NCI-H2196 (cell line): ENCODE data around the gene TP53TG5.

Source experiments
- DNase-seq: peaks from one replicate; lab custom pipeline; 2025; ENCODE audit not compliant: unreplicated experiment; lab: John Stamatoyannopoulos, UW

The TP53TG5 gene

DNA sequence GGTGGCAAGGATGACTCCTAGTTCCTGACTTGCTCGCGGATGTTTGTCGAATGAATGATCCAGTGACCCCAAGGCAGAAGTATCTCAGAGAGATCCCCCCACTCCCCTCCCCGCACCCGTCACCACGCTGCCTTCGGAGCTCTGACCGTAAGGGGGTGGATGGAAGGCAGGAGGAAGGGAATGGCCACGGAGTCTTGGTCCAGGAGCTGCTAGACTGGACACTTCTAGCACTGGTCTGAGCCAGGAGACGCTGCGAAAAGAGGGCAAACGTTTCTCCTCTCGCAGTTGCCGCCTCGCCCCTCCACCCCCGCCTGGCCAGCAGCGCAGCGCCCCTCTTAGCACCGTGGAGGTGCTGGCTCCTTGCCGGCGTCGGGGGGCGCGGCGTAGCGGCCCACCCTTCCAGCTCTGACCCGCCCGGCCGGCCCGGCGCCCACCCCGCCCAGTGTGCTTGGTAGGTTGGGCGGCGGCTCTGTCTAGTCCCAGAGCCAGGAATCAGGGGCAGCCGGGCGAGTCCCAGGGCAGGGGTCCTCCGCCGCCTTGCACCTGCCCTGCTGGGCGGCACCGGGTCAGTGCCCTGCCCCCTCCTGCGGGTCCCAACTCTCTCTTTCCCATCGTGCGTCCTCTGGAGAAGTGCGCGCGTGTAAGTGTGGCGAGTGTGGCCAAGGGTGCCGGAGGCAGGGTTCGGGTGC lies 27.6 kb upstream of the TP53TG5 start:
- DNase-seq = no peak

DNA sequence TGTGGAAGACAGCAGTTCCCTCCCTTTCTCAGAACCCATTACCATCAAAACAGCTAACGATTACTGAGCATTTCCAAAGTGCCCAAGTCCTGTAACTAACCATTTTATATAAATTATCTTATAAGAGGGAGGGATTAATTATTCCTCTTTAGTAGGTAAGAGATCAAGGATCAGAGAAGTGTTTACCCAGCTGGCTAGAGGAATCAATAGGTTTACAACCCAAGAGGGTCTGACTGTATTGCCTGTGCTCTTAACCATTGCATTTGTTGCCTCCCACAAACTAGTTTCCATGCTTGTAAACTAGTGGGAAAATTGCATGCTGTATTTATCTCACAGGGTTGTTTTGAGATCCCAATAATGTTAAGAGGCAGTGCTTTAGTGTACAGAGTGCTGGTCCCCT lies 26.3 kb upstream of the TP53TG5 start:
- DNase-seq = no peak

GRCh38 chr20:45402946-45403345 lies 24.8 kb upstream of the TP53TG5 start:
- DNase-seq = no peak

GRCh38 chr20:45400346-45401031 lies 22.4 kb upstream of the TP53TG5 start:
- DNase-seq = no peak

DNA sequence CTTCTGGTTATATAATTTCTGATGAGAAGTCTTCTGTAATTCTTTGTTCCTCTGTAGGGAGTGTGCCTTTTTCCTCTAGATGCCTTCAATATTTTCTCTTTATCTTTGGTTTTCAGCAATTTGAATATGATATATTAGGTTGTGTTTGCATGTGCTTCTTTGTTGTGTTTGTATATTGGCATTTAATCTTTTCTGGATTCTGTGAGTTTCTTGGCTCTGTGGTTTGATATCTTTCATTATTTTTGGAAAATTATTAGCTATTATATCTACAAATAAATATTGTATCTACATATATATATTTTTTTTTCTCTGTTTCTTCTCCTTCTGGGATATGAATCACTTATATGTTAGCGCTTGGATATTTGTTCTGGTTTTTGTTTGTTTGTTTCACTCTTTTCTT lies 20.9 kb upstream of the TP53TG5 start:
- DNase-seq = no peak

DNA sequence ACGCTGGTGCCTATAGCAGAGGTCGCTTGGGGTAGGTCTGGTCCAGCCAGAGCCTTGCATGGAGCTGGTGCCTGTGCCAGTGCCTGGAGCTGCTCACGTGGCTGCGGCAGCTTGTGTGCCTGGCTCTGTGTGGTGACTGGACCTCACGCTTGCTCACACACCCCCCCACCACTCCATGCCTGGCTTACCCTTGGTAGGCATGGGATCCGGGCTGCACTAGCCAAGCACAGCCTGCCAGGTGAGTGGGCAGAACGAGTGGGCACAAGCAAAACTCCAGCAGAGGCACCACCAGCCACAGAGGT lies 16.9 kb upstream of the TP53TG5 start:
- DNase-seq = no peak

DNA sequence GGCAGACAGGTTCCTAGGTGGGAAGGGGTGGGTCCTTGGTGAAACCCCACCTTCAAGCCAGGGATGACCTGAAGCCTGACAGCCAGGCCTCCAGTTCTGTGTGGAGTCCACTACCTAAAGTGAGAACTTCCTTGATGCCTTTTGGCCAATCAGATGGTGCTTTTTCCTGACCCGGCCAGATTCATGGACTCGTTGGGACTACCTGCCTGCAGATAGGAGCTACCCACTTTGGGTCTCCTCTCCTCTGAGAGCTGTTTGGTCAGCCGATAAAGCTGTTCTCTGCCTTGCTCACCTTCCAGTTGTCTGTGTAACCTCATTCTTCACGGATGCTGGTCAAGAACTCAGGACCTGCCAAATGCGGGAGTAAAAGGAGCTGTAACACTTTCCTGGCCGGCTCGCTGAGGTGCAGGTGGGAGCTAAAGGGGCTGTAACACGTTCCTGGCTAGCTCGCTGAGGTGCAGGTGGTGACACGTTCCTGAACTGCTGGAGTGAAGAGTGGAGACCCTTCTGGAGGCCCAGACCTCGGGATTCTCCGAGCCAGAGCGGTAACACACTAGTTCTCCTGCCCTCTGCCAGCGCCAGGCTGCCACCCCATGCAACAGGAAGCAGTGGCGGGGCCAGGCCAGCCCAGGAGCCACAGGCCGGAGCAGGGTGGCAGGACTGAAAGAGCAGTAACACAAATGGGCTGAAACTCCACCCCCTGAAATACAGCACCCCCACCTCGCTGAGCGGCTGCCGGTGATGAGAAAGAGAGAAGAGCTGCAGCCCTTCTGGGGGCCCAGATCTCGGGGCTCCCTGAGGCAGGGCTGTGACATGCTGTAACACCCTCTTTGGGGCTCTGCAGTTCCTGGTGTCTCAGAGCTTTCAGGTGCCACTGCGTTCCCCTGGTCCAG lies 16.3 kb upstream of the TP53TG5 start:
- no peak for DNase-seq

DNA sequence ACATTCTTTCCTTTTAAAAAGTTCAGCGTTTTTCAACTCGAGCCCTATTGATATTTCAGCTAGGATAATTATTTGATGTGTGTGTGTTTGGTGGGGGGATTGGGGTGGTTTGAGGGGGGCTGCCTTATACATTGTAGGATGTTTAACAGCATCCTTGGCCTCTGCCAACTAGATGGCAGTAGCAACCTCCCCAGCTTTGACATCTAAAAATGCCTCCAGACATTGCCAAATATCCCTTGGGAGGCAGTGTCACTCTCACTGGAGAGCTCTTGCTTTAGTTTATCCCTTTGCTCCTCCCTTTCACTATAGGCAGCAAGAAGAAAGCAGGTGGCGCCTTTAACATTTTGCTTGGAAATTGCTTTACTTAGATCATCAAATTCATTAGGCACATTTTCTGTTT lies 14.6 kb upstream of the TP53TG5 start:
- DNase-seq = no peak

- DNase-seq = no peak
Measured at GRCh38 chr20:45391559-45391958, 13.4 kb upstream of the TP53TG5 start.

- DNase-seq = no peak
Measured at GRCh38 chr20:45390931-45391330, 12.8 kb upstream of the TP53TG5 start.

DNA sequence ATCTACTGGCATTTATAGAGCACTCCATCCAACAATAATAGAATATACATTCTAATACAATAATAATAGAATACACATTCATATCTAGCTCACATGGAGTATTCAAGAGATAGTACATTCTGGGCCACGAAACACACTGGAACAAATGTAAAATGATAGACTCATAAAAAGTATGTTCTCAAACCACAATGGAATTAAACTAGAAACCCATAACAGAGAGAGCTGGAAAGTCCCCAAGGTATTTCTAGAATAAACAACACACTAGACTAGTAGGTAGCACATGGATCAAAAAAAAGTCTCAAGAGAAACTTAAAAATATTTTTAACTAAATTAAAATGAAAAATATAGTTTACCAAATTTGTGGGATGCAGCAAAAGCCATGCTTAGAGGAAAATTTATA lies 9.1 kb upstream of the TP53TG5 start:
- DNase-seq = no peak

GRCh38 chr20:45377269-45377668 lies 856 bp downstream of the TP53TG5 start:
- peak; percentile 61 for DNase-seq

DNA sequence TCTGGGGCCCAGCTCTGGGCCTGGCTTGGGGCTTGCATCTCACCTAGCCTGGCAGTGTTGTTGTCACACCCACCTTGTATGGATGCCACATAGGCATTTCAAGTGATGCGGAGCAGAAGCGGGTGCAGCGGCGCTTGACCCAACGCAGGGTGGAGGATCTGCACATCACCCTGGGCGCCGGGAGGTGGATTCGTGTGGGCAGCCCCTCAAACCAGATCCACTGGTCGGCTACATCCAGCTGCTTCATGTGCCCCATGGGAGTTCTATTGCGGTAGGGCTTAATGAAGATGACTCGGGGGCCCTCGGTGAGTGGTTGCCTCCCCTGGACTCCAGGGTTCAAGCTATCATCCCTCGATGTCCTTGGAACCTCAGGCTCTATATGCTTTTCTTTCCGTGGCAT lies 3.2 kb downstream of the TP53TG5 start:
- no peak for DNase-seq

DNA sequence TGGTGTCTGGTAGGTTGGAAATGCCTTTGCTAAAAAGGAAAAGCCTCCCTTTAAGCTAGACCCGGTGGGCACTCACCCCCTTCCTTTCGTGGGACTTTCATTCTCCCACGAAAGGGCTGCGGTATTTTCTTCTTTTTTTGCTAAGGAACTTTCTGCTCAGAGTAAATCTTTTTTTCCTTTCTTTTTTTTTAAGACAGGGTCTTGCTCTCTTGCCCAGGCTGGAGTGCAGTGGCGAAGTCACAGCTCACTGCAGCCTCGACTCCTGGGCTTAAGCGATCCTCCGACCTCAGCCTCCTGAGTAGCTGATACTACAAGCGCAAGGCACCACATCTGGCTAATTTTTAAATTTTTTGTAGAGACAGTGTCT lies 4.0 kb downstream of the TP53TG5 start:
- DNase-seq = no peak

GRCh38 chr20:45373353-45374100 lies 4.6 kb downstream of the TP53TG5 start:
- DNase-seq = peak; percentile 92

DNA sequence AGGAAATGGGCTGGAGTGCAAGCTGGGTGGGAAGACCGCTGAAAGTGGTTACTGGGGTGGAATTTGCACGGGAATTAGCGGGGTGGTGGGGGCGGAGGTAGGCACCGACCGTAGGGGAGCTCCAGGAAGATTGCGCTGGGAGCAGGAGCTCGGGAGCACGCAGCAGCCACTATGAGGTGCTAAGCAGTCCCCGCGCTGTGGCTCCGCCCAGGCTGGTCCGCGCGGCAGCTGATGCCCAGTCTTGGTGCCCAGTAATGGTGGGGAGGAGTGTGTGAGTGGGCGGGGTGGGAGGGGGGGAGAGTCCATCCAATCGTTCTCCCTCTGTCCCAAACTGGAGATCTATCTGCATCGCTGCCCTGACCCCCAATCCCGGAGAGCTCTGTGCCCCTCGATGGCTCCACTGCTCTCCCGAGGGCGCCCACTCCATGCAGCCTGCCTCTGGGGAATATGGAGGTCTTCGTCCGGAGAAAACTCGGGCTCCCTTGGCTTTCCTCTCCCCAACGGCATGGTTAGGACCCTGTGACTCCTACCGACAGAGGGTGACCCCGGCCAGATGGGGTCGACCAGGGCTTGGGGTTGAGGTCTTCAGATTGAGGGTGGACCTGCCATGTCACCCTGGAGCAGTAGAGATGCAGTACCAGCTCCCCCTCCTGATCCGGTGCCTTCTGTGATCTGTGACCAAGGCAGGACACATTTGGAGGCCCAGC lies 5.3 kb downstream of the TP53TG5 start:
- DNase-seq = no peak

DNA sequence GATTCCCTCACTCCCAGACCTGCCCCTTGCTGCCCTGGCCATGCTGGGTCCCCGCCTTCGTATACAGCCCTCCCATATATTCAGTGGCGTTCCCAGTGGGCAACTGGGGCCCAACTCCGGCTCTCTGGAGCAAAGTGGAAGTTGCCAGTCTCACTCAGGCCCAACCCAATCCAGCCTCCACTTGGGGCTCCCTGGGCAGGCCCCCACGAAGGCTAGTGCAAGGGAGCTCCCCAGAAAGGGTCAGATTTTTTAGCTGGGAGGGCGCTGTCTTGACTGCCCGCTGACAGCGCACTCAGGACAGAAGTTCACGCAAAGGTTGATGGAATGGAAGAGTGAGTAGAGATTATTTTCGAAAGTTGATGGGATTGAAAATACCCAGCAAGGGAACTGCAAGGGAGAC lies 5.9 kb downstream of the TP53TG5 start:
- no peak for DNase-seq

DNA sequence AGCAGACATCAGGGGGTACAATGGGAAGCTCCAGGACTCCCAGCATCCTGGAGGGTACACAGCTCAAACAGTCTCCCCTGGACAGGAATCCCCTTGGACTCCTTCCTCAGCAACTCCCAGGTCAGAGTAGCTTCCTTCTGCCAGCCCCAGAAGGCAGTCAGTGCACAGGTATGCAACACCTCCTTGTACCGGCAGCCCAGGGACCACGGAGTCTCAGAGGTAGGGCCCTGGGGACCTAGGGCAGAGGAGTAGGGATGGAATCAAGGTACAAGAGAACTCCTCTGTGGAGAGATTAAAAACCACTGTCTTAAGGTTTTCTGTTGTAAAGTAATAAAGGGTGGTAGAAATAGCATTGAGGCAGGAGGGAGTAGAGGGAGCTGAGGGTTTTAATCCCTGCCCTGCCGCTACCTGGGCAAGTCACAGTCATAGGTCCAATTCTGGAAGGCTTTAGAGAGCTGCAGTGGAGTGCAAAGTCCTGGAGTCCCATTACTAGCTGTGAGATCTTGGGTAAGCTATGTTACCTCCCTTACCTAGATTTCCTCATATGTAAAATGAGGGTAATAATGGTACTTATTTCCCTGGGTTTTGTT lies 7.5 kb downstream of the TP53TG5 start:
- no peak for DNase-seq

- no peak for DNase-seq
Measured at GRCh38 chr20:45368221-45368980, 9.7 kb downstream of the TP53TG5 start.

DNA sequence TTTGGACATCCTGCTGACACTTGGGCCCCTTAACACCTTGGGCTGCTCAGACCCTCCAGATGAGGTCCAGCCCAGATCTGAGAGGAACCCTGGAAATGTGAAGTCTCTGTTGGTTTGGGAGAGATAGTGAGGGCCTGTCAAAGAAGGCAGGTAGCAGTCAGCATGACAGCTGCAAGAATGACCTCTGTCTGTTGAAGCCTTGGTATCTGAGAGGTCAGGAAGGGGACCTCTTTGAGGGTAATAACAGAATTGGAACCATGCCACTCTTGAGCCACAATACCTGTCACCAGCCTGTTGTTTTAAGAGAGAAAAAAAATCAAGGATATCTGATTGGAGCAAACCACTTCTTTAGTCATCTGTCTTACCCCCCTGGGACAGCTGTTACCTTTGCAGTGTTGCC lies 11.0 kb downstream of the TP53TG5 start:
- DNase-seq = no peak
